Nephron progenitor cell (in vitro differentiated cells): ENCODE results near the gene EN1.
A peak's percentile ranks its signal among the peaks of the same experiment; 100 is the strongest.

Experiments
- DNase-seq: peaks from one replicate; pipeline ENCODE4 v3.0.0; 2021
- H3K27ac Mint-ChIP-seq: 2 replicates; pipeline ENCODE4 v1.8.0; 2021; ENCODE audit warnings: mild to moderate bottlenecking, moderate library complexity, mixed read lengths
- H3K27me3 Mint-ChIP-seq: 2 replicates; pipeline ENCODE4 v1.8.0; 2021; ENCODE audit warnings: mild to moderate bottlenecking, low read depth, mixed read lengths; ENCODE audit not compliant: poor library complexity
- H3K36me3 Mint-ChIP-seq: 2 replicates; pipeline ENCODE4 v1.8.0; 2021; ENCODE audit warnings: low read depth, mixed read lengths
- H3K4me1 Mint-ChIP-seq: 2 replicates; pipeline ENCODE4 v1.8.0; 2021; ENCODE audit warnings: mixed read lengths
- H3K4me3 Mint-ChIP-seq: 2 replicates; pipeline ENCODE4 v1.8.0; 2021; ENCODE audit warnings: mild to moderate bottlenecking, moderate library complexity, mixed read lengths
- H3K9me3 Mint-ChIP-seq: 2 replicates; pipeline ENCODE4 v1.8.0; 2021; ENCODE audit warnings: mild to moderate bottlenecking, moderate library complexity, mixed read lengths
- TF ChIP-seq, protein P1 (sequence below): fragments of 200-600 bp; sonication (generic); IDR thresholded peaks from 2 replicates; pipeline ENCODE4 v1.5.0; 2021; ENCODE audit warnings: antibody characterized with exemption

The EN1 gene

DNA sequence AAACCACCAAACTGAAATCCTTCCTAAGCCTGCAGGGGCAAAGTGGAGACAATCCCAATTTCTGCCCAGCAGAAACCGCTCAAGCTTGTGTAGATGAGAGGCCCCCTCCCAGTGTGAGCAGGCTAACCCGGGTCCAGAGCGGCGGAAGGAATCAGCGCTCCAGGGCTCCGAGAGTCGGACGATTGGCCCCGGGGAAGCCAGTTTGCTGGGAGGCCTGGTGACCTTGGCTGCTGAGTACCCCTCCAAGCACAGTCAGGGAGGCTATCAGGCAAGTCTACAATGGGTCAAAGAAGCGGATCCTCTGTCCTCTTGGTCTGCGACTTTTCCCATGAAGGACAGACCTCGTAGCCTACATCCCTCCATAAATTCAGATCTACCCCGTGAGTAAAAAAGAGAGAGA lies 16.8 kb upstream of the EN1 start:
- TF ChIP-seq, protein P1, sequence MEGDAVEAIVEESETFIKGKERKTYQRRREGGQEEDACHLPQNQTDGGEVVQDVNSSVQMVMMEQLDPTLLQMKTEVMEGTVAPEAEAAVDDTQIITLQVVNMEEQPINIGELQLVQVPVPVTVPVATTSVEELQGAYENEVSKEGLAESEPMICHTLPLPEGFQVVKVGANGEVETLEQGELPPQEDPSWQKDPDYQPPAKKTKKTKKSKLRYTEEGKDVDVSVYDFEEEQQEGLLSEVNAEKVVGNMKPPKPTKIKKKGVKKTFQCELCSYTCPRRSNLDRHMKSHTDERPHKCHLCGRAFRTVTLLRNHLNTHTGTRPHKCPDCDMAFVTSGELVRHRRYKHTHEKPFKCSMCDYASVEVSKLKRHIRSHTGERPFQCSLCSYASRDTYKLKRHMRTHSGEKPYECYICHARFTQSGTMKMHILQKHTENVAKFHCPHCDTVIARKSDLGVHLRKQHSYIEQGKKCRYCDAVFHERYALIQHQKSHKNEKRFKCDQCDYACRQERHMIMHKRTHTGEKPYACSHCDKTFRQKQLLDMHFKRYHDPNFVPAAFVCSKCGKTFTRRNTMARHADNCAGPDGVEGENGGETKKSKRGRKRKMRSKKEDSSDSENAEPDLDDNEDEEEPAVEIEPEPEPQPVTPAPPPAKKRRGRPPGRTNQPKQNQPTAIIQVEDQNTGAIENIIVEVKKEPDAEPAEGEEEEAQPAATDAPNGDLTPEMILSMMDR = no peak
- Mint-ChIP-seq H3K4me1 (peaks cover 9% of the 10 kb centered on the region), H3K36me3 (no peaks in the 10 kb centered on the region), H3K27ac (no peak overlapping the region), H3K9me3 (no peaks in the 10 kb centered on the region), H3K4me3 (no peak overlapping the region), H3K27me3 (peaks cover 61% of the 10 kb centered on the region)
- DNase-seq = no peak

DNA sequence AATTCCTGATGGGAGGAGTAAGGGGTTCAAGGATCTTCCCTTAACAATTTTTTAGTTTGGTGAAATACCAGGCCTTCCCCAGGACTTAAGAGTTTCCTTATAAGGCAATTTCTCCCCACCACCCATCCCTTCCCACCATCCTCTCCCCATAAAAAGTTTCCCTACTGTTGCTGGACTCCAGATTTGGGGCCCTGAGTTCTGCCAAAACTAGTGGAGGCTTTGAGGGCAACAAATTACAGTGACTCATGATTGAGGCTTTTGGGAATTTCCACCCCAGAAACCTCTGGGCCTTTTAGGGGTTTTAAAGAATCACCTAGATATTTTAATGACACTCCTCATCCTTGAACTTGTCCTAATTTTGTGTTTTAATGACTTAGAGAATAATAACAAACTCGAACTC lies 14.3 kb upstream of the EN1 start:
- DNase-seq = no peak
- Mint-ChIP-seq H3K27ac (no peak overlapping the region), H3K27me3 (peaks cover 82% of the 10 kb centered on the region)

DNA sequence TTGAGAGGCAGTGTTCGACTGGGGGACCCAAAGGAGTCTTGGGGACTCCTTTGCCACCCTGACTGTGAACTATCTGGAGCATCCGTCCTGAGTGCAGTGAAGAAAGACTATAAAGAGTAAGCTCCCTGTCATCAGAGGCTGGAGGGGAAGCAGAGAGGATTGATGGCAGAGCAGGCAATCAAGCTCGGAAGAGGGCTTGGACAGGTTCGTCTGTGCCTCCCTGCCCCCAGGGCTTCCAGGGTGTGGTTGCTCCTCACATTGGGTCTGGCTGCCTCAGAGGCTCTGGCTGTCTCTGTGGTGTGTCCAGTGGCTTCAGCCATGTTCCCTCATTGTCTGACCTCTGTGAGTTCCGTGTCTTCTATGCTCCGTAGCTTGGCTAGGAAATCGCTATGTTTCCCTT lies 13.8 kb upstream of the EN1 start:
- Mint-ChIP-seq H3K4me3 (no peak overlapping the region), H3K27me3 (peaks cover 87% of the 10 kb centered on the region), H3K27ac (no peak overlapping the region), H3K9me3 (no peaks in the 10 kb centered on the region), H3K36me3 (no peaks in the 10 kb centered on the region), H3K4me1 (peaks cover 16% of the 10 kb centered on the region)
- DNase-seq = no peak
- TF ChIP-seq, protein P1 = no peak

More for the DNA sequence above, 14.3 kb upstream of the EN1 start:
- TF ChIP-seq, protein P1 = no peak
- Mint-ChIP-seq H3K9me3 (no peaks in the 10 kb centered on the region), H3K36me3 (no peaks in the 10 kb centered on the region), H3K4me1 (peaks cover 16% of the 10 kb centered on the region), H3K4me3 (no peak overlapping the region)

DNA sequence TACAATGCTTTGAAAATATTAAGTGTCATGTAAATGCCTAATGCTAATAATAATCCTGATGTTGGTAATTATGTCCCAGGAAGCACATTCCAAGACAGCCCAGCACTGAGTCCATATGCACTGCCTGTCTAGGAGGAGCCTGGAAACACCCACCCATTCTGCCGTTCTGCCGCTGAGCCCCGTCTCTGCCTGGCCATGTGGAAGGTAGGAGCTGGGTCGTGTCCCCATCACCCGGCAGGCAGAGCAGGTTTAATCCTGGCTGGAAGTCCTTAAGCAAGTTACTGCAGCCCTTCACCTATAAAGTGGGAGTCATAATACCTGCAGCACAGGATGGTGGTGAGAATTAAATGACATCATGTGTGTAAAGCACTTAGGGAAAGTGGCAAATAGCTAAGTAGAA lies 13.1 kb upstream of the EN1 start:
- H3K4me3 Mint-ChIP-seq = no peak overlapping the region
- peaks cover 95% of the 10 kb centered on the region for H3K27me3 Mint-ChIP-seq
- no peaks in the 10 kb centered on the region for H3K36me3 Mint-ChIP-seq
- DNase-seq = no peak
- no peak overlapping the region for H3K27ac Mint-ChIP-seq
- TF ChIP-seq, protein P1 = no peak
- H3K9me3 Mint-ChIP-seq = no peaks in the 10 kb centered on the region
- peaks cover 16% of the 10 kb centered on the region for H3K4me1 Mint-ChIP-seq

DNA sequence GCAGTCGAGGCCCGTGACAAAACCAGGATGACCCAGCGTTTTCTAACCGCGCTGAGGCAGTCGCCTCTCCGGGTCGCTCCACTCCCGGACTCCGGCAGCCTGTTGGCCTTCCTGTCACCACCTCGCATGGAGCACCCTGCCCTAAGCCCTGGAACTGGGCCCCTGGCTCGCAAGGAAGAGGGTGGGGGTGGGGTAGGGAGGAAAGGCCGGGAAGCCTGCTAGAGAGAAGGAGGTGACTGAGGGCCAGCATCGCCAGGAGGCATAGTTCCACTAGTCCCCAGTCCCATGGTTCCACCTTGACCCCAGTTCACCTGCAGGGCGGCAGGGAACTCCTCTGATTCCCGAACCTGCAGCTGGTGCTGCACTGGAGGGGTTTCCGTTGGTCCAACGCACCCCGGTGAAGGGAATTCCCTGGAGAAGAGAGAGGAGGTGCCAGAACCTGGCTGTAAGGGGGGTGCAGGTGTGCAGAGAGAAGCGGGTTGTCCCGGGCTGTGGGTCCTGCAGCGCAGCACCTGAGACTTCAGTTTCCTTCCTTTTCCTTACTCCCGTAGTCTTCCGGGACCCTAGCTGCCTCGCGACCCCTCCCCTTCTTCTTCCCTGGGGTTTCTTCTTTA lies 11.8 kb upstream of the EN1 start:
- Mint-ChIP-seq H3K4me1 (peaks cover 12% of the 10 kb centered on the region), H3K27me3 (peaks cover 98% of the 10 kb centered on the region), H3K9me3 (peaks cover under 1% of the 10 kb centered on the region), H3K27ac (no peak overlapping the region), H3K36me3 (no peaks in the 10 kb centered on the region), H3K4me3 (no peak overlapping the region)
- TF ChIP-seq, protein P1 = no peak
- no peak for DNase-seq

DNA sequence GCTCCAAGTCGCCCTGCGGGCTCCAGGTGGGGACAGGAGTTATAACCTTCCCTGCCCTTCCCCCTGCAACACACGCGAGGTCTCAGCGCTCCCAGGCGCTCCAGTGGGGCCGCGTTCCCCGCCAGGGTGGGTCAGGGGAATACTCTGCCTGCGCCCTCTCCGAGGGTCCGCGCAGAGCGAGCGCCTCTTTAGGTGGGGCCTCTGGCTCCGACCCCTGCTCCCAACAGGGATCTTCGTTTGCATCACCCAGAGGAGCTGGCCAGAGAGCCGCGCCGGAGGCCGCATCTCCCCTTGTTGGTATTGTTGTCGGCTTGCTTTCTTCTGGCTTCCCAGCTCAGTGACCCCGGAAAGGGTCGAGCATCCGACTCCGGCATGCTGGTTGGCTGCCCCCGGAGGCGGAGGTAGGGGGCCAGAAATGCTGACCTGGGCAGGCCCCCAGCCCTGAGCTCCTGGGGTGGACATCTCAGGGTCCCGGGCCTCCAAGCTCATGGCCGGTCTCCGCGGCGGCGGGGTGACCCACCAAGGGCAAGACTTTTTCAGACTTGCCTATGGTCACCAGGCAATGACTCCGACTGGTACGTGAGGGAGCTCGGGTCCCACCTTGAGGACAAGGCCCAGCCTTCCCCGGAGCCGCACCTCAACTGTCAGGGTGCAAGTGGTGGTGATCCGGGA lies 11.2 kb upstream of the EN1 start:
- peaks cover 17% of the 10 kb centered on the region for H3K4me1 Mint-ChIP-seq
- H3K27ac Mint-ChIP-seq = no peak overlapping the region
- TF ChIP-seq, protein P1 = no peak
- peaks cover 98% of the 10 kb centered on the region for H3K27me3 Mint-ChIP-seq
- peaks cover 4% of the 10 kb centered on the region for H3K9me3 Mint-ChIP-seq
- peak; percentile 44 for DNase-seq
- no peak overlapping the region for H3K4me3 Mint-ChIP-seq
- H3K36me3 Mint-ChIP-seq = no peaks in the 10 kb centered on the region
